Left ventricle myocardium superior (tissue), 1 donor: ENCODE measurements around the gene LRRC58. TPM values are rescaled to one million over a fixed set of nuclear protein-coding genes. Genes with fewer than 3 reads are reported as not detected.
A peak's percentile ranks its signal among the peaks of the same experiment; 100 is the strongest.

ENCODE experiments used
- ATAC-seq: fragments of 200-7000 bp; cut with Tn5 transposase; one replicate; pipeline ENCODE4 v1.9.1; 2020; ENCODE audit warnings: mild to moderate bottlenecking, moderate library complexity
- DNase-seq: peaks from one replicate; pipeline ENCODE4 v3.0.0-alpha.2; 2020
- intact Hi-C: fragments of 100-400 bp; cut with micrococcal nuclease; formaldehyde crosslinking; loops from one replicate; pipeline ENCODE4 v1.11.0; 2022
- total RNA-seq: library from RNA; stranded (reverse); fragmentation: NEBNext Ultra II Directional; extraction: Animal tissue kit (Norgen Biotek cat#: 25700); gene quantifications from one replicate; pipeline ENCODE4 v1.2.1, GENCODE V29; 2021
- donor health status: DM: no; HTN: yes; CAD: no; lungs with severe emphysema.

LRRC58 gene
- total RNA-seq, 1 donor from 2014 or later: 9.2 TPM

- no peak for ATAC-seq
- DNase-seq: no peak
- intact Hi-C loops: no loop called here
These were observed 62.7 kb downstream of the LRRC58 start for GRCh38 chr3:120286465-120286864.

DNA sequence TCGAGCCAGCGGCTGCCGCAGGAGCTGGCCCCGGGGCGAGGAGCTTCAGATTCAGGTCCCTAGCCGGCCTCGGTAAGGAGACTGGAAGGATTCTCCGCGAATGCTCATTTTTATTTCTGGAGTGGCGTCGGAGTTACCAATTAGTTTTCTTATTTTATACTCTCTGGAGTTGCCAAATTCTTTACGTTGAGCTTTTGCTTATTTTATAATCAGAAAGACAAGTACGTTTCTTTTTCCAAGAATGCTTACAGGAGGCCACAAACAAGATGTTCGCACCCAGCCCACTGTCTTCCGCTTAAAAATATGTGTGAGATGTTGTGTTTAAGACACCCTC lies 63.7 kb downstream of the LRRC58 start:
- ATAC-seq (no peak), DNase-seq (no peak)
- intact Hi-C loops: no loop called here

DNA sequence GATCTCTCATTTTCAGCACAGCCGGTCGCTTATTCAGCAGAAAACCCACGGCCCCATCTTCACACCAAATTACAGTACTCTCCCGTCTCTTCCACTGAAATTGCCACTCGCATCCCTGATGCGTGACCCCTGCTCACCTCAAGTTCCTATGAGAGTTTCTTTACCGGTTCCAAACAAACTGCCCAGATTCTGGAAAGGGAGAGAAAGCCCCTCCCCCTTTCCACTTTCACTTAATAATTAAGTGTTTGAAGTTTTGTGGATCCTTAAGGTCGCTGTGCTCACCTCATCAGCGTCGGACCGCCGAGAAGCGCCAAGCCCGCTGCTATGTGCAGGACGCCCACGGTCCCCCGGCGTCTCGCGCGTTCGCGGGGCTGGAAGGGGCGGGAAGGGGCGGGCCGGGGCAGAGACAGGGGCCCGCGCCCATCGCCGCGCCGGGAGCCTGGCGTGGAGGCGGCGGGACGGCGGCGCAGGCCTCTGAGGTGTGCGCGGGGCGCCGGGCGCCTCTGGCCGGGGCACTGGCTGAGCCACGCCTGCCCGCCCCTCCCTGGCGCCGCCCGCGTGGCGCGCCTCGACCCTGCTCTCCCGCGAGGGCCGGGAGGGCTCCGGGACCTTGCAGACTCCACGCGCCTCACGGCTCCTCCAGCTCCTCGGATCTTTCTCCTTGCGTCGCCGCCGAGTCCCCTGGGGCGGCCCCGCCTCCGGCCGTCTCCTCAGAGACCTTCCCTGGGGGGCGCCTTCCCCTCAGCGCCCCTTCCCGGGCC lies 64.2 kb downstream of the LRRC58 start, which contains the start of gene GPR156:
GPR156 (minus strand) TSS at position 476 of the 761 bp plus-strand sequence. CDS start 41,124 bp downstream, outside the sequence.
- intact Hi-C loops: no loop called here
- DNase-seq (peak; percentile 43), ATAC-seq (peak; percentile 82)

GRCh38 chr3:120281261-120281660 lies 67.9 kb downstream of the LRRC58 start:
- no peak for ATAC-seq
- intact Hi-C loops: no loop called here
- DNase-seq: no peak

- ATAC-seq: no peak
- DNase-seq: no peak
- intact Hi-C loops: no loop called here
These were observed 68.6 kb downstream of the LRRC58 start for GRCh38 chr3:120280566-120280965.

- no peak for DNase-seq
- intact Hi-C loops: no loop called here
- no peak for ATAC-seq
These were observed 69.1 kb downstream of the LRRC58 start for GRCh38 chr3:120280026-120280425.

- intact Hi-C loops: no loop called here
- DNase-seq (no peak), ATAC-seq (no peak)
These were observed 72.4 kb downstream of the LRRC58 start for GRCh38 chr3:120276767-120277166.

DNA sequence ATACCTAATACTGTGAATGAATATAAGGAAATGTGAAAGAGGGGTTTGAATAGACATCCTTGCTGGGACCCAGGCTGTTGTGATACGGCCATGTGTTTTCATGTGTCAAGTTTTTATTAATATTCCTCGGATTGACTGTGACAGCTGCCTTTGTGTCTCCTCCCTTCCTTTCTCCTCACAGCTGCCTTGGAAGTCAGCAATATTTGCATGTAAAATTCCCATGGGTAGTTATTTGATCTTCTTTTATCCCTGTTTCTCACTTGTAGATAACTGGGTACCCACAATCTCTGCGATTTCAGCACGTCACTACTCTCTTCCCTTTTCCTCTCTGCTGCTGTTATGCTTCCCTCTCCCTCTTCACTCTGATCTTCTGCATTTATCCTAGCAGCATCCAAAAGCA lies 73.5 kb downstream of the LRRC58 start:
- ATAC-seq (no peak), DNase-seq (no peak)
- intact Hi-C loops: no loop called here

DNA sequence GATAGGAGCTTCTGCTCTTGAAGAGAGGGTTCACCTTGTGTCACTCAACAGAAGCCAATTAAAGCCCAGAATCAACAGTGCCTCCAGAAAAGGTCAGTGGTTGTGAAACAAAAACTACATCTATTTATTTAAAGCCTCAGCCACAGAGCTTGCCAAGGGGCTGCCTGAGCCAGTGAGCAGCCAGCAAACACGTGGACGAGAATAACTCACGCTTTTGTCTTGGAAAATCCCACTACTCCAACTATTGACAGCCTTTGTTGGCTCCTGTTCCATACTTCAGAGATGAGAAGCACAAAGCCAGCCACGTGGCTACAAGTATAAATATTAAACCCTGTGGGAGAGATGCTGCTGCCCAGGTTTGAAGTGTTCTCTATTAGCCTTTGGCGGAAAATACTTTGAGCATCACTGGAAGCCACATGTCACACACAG lies 74.4 kb downstream of the LRRC58 start:
- DNase-seq (peak; percentile 44), ATAC-seq (peak; percentile 95)

More for the DNA sequence above, 74.4 kb downstream of the LRRC58 start:
- intact Hi-C loops: no loop called here

Other genes with a start within 250 kb of the LRRC58 start
- 0.10 TPM for gene GPR156, start 64.1 kb downstream of the LRRC58 start, total RNA-seq
- 186 TPM for gene FSTL1, start 101.6 kb upstream of the LRRC58 start, total RNA-seq
- gene NDUFB4, start 247.0 kb upstream of the LRRC58 start, total RNA-seq: 645 TPM